ENCODE data around the gene WHRN. TPM values are rescaled to one million over a fixed set of nuclear protein-coding genes. Genes with fewer than 3 reads are reported as not detected.

The WHRN gene
- total RNA-seq, 2 donors from 2014 or later = 2.6 to 8.2 TPM

GRCh38 chr9:114482593-114482992 lies 22.7 kb downstream of the WHRN start:
- H3K27me3 ChIP-seq = no peaks in the 10 kb centered on the region
- no peaks in the 10 kb centered on the region for H3K9me3 ChIP-seq
- no peak for DNase-seq (ENCODE audit: low spot score)
- no peaks in the 10 kb centered on the region for H3K36me3 ChIP-seq
- TF ChIP-seq CTCF (IDR thresholded peaks at IDR 0.05) = no peak
- H3K4me3 ChIP-seq = no peak overlapping the region
- no peak overlapping the region for H3K27ac ChIP-seq
- H3K4me1 ChIP-seq = peaks cover 0 to 8% of the 10 kb centered on the region in 2 donors

- Histone ChIP-seq H3K27ac (no peak overlapping the region), H3K27me3 (no peaks in the 10 kb centered on the region), H3K9me3 (no peaks in the 10 kb centered on the region), H3K36me3 (no peaks in the 10 kb centered on the region), H3K4me3 (no peak overlapping the region), H3K4me1 (peaks cover 0 to 8% of the 10 kb centered on the region in 2 donors)
- TF ChIP-seq CTCF (IDR thresholded peaks at IDR 0.05) = no peak
- DNase-seq (ENCODE audit: low spot score) = no peak
Measured at GRCh38 chr9:114481789-114482188, 23.5 kb downstream of the WHRN start.

- no peak for DNase-seq (ENCODE audit: low spot score)
- Histone ChIP-seq H3K4me3 (no peak overlapping the region), H3K27me3 (no peaks in the 10 kb centered on the region), H3K36me3 (no peaks in the 10 kb centered on the region), H3K27ac (no peak overlapping the region), H3K4me1 (peaks cover 0 to 8% of the 10 kb centered on the region in 2 donors), H3K9me3 (no peaks in the 10 kb centered on the region)
- TF ChIP-seq CTCF (IDR thresholded peaks at IDR 0.05) = no peak
Measured at GRCh38 chr9:114480746-114481435, 24.4 kb downstream of the WHRN start.

- H3K4me1 ChIP-seq = peaks cover 0 to 8% of the 10 kb centered on the region in 2 donors
- no peak for TF ChIP-seq CTCF (IDR thresholded peaks at IDR 0.05)
- H3K36me3 ChIP-seq = no peaks in the 10 kb centered on the region
- H3K9me3 ChIP-seq = no peaks in the 10 kb centered on the region
- DNase-seq (ENCODE audit: low spot score) = no peak
- H3K27me3 ChIP-seq = no peaks in the 10 kb centered on the region
- no peak overlapping the region for H3K4me3 ChIP-seq
- H3K27ac ChIP-seq = no peak overlapping the region
Measured at GRCh38 chr9:114478871-114479270, 26.4 kb downstream of the WHRN start.

GRCh38 chr9:114478459-114478858 lies 26.8 kb downstream of the WHRN start:
- Histone ChIP-seq H3K4me3 (no peak overlapping the region), H3K27me3 (no peaks in the 10 kb centered on the region), H3K9me3 (no peaks in the 10 kb centered on the region), H3K27ac (no peak overlapping the region), H3K4me1 (peaks cover 0 to 8% of the 10 kb centered on the region in 2 donors), H3K36me3 (no peaks in the 10 kb centered on the region)
- TF ChIP-seq CTCF (IDR thresholded peaks at IDR 0.05) = no peak
- no peak for DNase-seq (ENCODE audit: low spot score)

- Histone ChIP-seq H3K27ac (no peak overlapping the region), H3K36me3 (no peaks in the 10 kb centered on the region), H3K9me3 (no peaks in the 10 kb centered on the region), H3K4me3 (no peak overlapping the region), H3K4me1 (peaks cover 0 to 6% of the 10 kb centered on the region in 2 donors), H3K27me3 (no peaks in the 10 kb centered on the region)
- no peak for DNase-seq (ENCODE audit: low spot score)
- TF ChIP-seq CTCF (IDR thresholded peaks at IDR 0.05) = no peak
Measured at GRCh38 chr9:114477642-114478041, 27.6 kb downstream of the WHRN start.

All from right atrium auricular region (tissue), 2 donors.